SK-N-SH (cell line): Measurements from ENCODE around the gene LARP1B.

Experiments used
- GATA2 ChIP-seq: sonication (generic); formaldehyde crosslinking; IDR thresholded peaks from 2 replicates; pipeline ENCODE4 v1.5.0; 2020; ENCODE audit warnings: mild to moderate bottlenecking, missing genetic modification reagents
- RFX5 ChIP-seq: IDR thresholded peaks from 2 replicates; pipeline ENCODE4 v1.6.1; 2012; ENCODE audit warnings: mild to moderate bottlenecking, improper control_type of control experiment, low read length
- SIN3A ChIP-seq: IDR thresholded peaks from 2 replicates; pipeline ENCODE4 v1.6.1; 2012; ENCODE audit warnings: low read depth, mild to moderate bottlenecking, low read length, moderate library complexity, borderline replicate concordance
- SMC3 ChIP-seq: IDR thresholded peaks from 2 replicates; pipeline ENCODE4 v1.6.1; 2012; ENCODE audit warnings: low read depth, low read length, improper control_type of control experiment
- TAF1 ChIP-seq: IDR thresholded peaks from 2 replicates; pipeline ENCODE4 v1.6.1; 2012; ENCODE audit warnings: low read depth, mild to moderate bottlenecking, low read length, moderate library complexity, borderline replicate concordance
- TF ChIP-seq, protein P1 (sequence below): fragments of 200-600 bp; sonication (generic); IDR thresholded peaks from 2 replicates; pipeline ENCODE4 v1.6.1; 2017; ENCODE audit warnings: antibody characterized with exemption, mild to moderate bottlenecking, moderate library complexity
- TF ChIP-seq, protein P2 (sequence below): IDR thresholded peaks from 2 replicates; pipeline ENCODE4; 2012

DNA sequence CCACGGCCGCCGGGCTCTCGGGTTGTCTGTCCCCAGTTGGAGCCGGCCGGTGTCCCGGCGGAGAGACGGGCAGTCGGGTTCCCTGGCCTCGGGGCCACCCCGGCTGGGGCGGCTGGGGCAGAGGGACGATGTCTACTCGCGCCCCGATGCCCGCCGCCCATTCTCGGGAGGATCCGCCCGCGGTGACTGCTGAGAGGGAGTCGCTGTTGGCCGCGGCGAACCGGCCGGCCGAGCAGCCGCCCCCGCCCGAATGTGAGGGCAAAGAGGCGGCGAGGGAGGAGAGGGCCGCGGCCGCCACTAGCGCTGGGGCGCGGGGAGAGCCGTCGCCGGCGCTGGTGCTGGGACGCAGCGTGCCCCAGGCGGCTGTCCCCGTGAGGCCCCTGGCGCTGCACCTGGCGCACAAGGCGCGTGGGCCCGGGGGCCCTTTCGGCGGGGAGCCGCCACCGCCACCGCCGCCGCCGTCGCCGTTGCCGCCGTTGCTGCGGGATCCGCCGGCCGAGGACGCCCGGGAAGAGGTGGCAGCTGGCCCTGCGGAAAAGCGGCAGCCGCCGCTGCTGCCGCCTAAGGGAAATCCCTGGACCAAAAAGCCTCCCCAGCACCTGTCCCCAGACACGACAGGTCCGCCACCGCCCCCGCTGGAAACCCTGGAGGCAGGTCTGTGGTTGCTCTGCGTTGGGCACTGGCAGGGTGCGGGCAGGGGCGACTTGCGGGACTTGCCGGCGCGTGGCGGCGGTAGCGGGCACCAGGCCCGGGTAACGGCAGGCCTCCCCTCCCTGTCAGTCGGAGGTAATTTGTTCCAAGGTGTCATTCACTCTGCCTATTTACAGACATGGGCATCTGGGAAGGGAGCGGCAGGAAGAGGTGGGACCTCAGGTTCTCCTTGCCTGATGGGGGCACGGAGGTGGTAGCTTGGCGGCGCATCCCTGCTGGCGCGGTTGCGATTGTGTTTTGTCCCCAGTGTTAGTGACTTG, 739 bp downstream of the LARP1B start:
- TF ChIP-seq, protein P1, sequence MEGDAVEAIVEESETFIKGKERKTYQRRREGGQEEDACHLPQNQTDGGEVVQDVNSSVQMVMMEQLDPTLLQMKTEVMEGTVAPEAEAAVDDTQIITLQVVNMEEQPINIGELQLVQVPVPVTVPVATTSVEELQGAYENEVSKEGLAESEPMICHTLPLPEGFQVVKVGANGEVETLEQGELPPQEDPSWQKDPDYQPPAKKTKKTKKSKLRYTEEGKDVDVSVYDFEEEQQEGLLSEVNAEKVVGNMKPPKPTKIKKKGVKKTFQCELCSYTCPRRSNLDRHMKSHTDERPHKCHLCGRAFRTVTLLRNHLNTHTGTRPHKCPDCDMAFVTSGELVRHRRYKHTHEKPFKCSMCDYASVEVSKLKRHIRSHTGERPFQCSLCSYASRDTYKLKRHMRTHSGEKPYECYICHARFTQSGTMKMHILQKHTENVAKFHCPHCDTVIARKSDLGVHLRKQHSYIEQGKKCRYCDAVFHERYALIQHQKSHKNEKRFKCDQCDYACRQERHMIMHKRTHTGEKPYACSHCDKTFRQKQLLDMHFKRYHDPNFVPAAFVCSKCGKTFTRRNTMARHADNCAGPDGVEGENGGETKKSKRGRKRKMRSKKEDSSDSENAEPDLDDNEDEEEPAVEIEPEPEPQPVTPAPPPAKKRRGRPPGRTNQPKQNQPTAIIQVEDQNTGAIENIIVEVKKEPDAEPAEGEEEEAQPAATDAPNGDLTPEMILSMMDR, result peak; percentile 39
- peak; percentile 16; the same call in 1 of the 2 replicates for TF ChIP-seq TAF1
- TF ChIP-seq GATA2 (CRISPR knock-in tag), result no peak
- no peak for TF ChIP-seq RFX5
- no peak; the same call in 1 of the 2 replicates for TF ChIP-seq SIN3A
- no peak for TF ChIP-seq SMC3
- TF ChIP-seq, protein P2, sequence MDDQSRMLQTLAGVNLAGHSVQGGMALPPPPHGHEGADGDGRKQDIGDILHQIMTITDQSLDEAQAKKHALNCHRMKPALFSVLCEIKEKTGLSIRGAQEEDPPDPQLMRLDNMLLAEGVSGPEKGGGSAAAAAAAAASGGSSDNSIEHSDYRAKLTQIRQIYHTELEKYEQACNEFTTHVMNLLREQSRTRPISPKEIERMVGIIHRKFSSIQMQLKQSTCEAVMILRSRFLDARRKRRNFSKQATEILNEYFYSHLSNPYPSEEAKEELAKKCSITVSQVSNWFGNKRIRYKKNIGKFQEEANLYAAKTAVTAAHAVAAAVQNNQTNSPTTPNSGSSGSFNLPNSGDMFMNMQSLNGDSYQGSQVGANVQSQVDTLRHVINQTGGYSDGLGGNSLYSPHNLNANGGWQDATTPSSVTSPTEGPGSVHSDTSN, result peak; percentile 41
